Esophagus squamous epithelium (tissue), 4 donors: Measurements from ENCODE around the gene NHERF2.

ENCODE experiments used
- POLR2A ChIP-seq, 4 donors: fragments of 450-650 bp; IDR thresholded peaks; one replicate each; pipeline ENCODE4 v1.6.1; 2017; ENCODE audit warnings: antibody characterized with exemption in 4 of 4, mild to moderate bottlenecking in 4 of 4, moderate library complexity in 3 of 4
- TF ChIP-seq, protein P1 (sequence below), 6 experiments: fragments of 450-650 bp in 4 of 6; fragments of 200-600 bp in 2 of 6; sonication (generic) in 2 of 6; IDR thresholded peaks; one replicate each; pipeline ENCODE4 v1.5.1; 2016 to 2019; ENCODE audit warnings: antibody characterized with exemption in 6 of 6, mild to moderate bottlenecking in 4 of 6, moderate library complexity in 4 of 6

GRCh38 chr16:2072926-2073325 is 46.2 kb downstream of the NHERF2 start:
- TF ChIP-seq, protein P1, sequence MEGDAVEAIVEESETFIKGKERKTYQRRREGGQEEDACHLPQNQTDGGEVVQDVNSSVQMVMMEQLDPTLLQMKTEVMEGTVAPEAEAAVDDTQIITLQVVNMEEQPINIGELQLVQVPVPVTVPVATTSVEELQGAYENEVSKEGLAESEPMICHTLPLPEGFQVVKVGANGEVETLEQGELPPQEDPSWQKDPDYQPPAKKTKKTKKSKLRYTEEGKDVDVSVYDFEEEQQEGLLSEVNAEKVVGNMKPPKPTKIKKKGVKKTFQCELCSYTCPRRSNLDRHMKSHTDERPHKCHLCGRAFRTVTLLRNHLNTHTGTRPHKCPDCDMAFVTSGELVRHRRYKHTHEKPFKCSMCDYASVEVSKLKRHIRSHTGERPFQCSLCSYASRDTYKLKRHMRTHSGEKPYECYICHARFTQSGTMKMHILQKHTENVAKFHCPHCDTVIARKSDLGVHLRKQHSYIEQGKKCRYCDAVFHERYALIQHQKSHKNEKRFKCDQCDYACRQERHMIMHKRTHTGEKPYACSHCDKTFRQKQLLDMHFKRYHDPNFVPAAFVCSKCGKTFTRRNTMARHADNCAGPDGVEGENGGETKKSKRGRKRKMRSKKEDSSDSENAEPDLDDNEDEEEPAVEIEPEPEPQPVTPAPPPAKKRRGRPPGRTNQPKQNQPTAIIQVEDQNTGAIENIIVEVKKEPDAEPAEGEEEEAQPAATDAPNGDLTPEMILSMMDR (IDR thresholded peaks at IDR 0.05): no peak
- no peak for TF ChIP-seq POLR2A (IDR thresholded peaks at IDR 0.05)
